Activated gamma-delta T cell (primary cell): ENCODE results near the gene PRDM16.
"Not testable (repeated sequence)": the region's sequence is repeated elsewhere in the genome, so short reads cannot be mapped to it uniquely, and the experiment has no call there.

Experiments used
- DNase-seq: peaks from one replicate; lab custom pipeline; 2025; lab: John Stamatoyannopoulos, UW

Gene PRDM16

DNA sequence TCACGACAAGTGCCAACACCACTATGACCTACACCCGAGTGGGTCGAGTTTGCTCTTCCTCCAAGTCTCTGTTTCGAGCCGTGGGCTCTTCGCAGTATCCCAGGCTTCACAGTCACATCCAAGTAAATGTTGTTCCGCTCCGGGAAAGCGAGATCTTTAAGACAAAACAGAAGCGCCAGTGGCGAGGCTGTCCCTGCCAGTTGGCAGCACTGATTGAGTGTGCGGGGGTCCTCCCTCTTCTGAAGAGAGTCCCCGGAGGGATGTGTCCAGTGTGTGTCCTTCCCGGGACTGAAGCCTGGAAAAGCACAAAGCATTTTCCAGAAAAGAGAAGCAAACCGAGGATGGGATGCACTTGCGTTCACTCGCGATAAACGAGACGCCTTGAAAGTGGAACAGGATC, 158.9 kb downstream of the PRDM16 start:
- no peak for DNase-seq

DNA sequence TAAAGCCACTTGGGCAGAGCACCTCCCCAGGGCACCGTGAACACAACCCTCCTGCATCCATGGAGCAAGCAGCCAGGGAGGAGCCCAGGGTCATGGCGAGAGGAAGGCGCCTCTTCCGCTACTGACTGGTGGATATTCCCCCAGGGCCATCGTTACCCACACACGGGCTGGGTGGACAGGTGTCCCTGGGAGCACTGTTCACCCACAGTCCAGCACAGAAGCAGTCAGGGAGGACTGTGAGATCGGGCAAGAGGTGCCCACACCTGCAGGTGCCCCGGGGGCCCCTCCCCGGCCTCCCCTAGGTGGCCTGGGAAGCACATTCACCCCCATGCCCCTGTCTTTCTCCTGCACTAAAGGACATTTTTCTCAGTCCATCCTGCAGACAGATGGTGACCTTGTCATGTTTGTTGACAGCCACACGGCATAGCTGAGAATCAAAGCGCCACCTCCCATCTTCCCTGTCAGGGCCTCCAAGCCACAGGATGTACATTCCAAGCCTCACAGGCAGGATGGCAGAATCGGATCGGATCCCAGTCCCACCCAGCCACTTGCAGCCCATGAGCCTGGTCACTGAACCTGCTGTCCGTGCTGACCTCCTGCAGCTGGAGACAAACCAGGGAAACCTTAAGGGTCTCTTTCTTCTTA, 160.2 kb downstream of the PRDM16 start:
- no peak for DNase-seq

DNA sequence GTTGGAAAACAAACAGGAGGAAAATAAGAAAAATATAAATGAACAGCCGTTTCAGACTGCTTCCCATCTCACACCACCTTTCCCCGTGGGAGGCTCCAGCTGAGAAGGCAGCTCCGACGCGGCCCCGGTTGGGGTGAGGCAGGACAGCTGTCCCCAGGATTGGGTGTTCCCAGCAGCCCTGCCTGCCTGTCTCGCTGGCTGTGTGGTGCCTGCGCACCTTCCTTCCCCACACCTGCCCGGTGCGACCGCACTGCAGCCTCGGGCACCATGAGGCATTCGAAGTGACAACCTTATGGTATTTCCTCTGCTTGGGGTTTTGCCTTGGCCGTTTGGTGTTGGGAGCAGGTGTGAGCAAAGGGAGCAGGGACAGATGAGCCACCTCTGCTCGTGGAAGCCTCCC, 161.6 kb downstream of the PRDM16 start:
- no peak for DNase-seq

DNA sequence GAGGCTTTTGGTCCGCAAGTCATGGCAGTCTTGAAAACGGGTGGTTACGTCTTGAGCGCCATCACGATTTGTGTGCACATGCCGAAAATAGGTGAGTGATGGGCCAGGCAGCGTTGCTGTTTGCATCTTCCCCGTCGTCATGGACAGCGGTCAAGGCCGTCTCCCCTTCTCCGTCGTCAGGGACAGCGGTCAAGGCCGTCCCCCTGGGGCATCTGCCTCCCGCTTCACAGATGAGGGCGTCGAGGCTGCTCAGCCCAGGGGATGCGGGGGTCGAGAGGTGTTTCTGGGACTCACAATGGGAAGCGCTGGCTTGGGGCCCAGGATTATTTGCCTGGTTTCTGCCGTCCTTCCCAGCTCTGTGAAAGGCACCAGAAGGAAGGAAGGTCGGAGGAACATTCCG, 162.2 kb downstream of the PRDM16 start:
- DNase-seq: no peak

DNA sequence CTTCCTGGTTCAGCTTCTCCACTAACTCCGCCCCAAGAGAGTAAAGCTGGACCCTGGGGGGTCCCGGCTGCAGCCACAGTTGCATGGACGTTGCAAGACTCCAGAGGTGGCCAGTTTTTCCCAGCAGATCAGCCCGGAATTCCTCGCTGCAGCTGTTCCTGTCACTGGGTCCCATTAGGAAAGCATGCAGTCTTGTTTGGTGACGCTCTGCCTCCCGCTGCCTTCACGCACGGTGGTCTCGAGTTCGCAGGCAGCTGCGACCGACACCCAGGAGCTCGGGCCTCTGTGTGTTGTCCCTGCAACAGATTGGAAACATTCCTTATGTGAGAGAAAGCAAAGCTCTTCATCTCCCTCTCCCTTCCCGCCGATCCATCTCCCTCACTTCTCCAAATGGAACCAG, 162.8 kb downstream of the PRDM16 start:
- DNase-seq: no peak

DNA sequence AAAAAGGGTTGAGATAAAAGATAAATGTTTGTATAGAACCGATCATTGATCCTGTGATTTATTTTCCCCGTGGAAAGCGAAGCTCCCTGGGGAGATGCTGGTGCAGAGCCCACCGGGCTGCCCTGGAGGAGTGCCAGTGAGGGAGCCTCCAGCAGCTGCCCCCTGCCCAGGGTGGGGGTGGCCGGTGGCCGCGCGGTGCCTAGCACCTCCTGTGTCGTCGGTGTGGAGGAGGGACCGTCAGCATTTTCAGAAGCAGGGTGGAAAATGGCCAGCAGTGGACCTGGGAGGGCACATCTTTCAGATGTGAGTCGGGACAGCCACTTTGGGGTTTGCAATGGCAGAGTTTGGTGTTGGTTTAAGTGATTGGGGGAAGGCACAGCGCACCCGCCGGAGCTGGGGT, 164.0 kb downstream of the PRDM16 start:
- DNase-seq: no peak

DNA sequence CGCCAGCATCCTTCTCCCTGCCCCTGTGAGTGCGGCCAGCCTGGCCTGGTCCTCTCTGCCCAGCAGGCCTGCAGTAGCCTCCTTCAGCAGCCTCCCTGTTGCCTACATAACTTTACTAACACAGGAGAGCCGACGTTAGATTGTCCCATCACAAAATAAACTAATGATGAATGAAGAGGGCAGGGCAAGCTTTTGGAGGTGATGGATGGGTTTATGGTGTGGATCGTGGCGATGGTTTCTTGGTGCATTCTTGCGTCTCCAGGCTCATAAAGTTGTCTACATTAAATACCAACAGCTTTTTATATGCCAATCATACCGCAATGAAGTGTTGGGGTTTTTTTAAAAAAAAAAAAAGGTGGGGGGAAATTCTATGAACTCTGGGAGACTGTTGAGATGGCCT, 164.5 kb downstream of the PRDM16 start:
- DNase-seq: no peak

DNA sequence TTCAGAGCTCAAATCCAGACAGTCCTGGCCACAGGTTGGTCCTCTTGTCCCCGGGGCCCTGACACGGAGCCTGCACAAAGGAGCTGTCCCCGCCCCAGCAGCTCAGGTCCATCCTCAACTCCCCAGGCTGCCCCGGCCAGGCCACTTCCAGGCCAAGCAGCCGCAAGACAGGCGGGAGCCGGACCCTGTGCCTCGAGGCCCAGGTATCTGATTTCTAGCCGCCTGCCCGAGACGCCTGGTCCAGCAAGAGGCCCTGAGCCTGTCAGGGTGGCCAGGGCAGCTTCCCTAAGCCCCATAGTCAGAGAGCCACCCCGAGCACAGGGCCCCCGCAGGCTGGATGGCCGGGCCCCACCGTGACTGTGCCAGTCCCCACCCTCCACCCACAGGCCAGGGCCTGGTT, 165.3 kb downstream of the PRDM16 start:
- no peak for DNase-seq

DNA sequence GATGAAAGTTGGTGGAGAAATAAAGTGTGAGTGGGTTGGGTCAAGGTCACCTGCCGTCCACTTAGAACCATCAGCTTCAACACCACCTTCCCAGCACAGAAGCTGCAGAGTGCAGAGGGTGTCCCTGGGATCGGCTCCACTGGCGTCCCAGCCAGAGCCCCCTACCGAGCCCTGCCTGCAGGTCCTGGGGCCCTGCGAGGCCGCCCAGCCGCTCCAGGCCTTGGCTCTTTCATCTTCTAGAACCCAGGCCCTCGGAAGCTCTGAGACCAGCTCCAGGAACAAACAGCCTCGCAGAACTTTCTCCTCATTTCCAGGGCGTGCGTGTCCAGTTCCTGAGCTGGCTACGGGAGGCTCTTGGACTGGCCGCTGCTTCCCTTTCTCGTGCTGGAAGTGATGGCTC, 166.0 kb downstream of the PRDM16 start:
- DNase-seq: no peak

DNA sequence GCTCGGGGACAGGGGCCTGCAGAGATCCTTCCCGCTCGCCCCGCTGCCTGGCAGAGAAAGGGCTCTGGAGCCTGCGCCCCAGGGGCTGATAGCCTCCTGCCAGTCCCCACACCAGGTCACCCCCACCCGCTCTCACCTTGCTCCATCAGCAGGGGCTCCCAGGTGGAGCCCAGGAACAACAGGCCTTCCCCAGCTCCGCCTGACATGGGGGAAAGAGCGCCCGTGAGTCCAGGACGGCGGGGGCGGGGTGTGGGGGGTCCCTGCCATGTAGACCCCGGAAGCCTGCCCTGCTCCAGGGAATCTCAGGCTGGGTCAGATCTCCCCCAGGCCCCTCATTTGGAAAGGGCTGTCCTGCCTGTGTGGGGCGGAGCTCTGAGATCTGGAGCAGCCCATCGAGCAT, 166.5 kb downstream of the PRDM16 start:
- no peak for DNase-seq

DNA sequence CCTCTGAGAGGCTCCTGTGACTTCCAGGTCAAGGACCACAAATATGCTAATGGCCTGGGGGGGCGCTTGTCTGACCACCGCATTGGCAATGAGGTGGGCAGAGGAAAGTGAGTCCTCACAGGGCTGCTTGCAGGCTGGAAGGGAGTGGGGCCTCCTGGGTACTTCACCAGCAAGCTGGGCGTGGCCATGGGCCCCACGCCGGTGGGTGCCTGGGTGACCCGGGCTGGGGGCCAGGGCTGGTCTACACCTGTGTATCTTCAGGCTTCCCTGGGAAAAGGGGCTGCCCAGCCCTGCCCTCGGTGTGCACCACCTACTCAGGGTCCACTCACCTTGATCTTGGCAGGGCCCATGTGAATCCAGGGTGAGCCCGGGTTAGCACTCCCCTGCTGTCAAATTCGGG, 167.4 kb downstream of the PRDM16 start:
- no peak for DNase-seq

DNA sequence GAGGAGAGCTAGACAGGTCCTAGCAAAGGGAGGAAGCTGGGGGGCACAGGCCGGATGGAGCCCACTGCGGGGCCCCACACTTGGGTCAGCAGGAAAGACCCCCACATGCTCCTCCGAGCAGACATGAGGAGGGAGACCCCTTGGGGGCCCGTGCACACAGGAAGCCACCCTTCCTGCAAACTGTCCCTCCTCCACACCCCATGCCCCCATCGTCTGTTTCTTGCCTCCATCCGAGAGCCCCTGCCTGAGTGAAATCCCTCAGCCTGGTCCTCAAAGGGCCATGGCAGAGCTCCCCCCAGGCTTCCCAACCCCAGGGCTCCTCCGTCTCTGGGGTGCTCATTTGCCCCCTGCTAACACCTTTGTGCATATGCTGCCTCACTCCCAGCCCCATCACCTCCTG, 168.0 kb downstream of the PRDM16 start:
- DNase-seq: no peak

DNA sequence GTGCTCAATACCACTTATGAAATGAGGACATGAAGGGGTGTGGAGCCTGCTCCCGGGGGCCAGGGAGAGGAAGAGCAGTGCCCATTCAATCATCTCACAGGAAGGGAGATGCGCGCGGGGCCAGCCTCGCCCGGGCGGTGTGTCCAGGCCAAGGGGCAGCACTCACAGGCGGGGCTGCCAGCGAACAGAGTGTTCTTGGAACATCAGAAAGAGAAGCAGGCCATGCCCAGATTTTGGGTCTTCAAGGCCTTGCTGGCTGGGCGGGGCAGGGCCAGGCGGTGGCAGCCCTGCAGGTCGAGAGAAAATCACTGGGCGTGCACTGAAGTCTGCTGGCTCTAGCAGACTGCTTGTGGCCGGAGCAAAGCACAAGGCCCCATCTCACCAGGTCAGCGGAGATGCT, 168.6 kb downstream of the PRDM16 start:
- no peak for DNase-seq

DNA sequence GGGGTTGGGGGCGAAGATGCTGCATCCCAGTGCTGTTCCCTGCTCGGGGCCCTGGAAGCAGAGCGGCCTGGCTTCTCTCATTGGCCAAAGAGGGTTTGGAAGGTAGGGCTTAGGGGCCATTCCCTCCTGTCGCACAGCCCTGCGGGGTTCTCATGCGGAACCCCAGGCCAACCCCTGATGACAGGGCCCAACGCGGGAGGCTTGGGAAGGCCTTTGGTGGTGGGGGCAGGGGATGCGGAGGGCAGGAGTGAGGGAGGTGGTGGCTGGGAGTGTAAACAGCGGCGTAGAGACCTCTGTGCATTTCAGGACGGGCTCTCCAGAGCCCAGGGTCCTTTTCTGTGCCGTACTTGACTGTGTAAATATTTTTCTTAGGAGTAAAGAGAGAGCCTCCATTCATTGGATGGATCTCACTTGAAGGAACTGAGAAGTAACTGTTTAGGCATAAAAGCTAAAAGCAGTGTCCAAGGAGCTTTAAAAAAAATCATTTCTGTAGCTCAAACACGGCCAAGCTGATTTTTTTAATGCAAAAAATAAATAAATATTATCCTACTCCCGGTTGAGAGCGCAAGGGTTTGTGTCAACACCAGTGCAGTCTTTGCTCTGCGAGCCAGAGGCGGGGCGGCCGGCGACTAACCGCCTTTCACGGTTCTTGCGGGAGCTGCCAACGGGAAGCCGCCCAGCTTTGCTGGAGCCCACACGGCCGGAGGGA, 169.1 kb downstream of the PRDM16 start:
- no peak for DNase-seq

DNA sequence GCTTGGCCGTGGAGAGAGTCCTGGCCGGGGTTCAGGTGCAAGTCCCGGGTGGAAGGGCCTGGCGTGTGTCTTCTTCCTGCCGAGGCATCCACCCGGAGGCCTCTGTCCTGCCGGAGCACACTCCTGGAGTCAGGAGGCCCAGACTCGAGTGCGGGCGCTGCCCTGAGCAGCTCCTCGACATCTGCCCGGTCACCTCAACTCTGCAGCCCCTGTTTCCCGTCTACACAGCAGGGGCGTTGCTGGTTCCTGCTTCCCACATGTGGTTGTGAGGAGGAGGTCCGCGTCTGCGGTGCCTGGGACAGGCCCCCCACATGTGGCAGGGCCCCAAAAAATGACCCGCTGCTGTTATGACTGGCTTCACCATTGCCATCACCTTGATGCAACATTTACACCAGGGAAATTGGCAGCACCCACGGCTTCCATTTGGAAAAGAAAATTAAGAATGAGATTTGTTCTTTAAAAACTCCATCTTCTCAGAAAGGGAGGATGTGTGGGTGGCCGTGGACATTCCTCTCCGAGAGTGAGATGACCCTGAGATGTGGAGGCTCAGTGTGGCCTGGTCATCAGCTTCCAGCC, 169.8 kb downstream of the PRDM16 start:
- DNase-seq: no peak

DNA sequence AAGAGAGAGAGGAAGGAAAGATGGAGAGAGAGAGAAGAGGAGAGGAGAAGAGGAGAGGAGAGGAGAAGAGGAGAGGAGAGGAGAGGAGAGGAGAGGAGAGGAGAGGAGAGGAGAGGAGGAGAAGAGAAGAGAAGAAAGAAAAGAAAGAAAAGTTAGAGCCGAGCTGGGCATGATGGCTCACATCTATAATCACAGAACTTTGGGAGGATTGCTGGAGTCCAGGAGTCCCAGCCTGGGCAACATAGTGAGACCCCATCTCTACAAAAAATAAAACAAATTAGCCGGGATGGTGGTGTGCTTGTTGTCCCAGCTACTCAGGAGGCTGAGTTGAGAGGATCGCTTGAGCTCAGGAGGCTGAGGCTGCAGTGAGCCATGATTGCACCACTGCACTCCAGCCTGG, 171.0 kb downstream of the PRDM16 start:
- DNase-seq: not testable (repeated sequence)

DNA sequence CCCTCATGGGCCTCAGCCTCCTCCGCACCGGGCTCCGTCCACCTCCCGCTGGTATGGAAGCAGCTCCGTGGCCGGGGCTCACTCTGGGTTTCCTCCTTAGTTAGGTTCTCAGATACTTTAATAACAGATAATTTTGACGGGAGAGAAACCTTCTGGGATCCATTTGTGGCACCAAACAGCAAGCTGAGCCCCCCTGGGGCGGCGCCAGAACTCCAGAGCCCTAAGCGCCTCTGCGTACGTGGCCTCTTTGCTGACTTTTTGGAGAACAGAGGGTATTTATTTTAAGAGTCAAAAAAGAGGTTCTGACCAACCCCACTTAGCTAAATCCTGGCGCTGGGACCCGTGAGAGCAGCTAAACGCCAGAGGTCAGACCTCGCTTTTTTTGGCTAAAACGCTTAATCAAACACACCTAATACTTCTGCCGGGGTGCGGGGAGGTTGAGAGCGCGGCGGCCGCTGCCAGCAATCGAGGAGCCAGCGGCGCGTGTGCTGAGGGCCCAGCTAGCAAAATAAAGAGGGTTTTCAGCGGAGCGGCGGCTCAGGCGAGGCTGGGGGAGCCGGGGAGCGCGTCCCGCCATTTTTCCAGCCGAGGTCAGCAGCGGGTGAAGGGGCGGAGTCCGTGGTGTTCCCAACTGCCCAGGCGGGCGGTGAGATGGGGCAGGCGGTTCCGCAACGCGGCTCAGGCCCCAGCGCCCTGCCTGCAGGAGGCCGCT, 171.7 kb downstream of the PRDM16 start:
- DNase-seq: no peak

DNA sequence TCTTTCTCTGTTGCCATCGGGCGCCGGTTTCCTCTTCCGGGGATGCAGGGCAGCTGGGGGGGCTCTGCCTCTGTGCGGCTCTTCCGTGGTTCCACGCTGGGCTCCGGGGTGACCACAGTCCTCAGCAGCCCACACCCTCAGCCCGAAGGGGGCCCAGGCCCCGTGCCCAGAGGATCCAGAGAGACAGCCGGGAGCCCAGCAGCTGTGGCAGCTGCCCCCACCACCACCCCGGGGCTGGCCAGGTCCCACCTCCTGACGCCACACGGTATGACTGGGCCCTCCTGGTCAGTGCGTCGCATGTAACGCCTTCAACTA, 172.2 kb downstream of the PRDM16 start:
- no peak for DNase-seq

DNA sequence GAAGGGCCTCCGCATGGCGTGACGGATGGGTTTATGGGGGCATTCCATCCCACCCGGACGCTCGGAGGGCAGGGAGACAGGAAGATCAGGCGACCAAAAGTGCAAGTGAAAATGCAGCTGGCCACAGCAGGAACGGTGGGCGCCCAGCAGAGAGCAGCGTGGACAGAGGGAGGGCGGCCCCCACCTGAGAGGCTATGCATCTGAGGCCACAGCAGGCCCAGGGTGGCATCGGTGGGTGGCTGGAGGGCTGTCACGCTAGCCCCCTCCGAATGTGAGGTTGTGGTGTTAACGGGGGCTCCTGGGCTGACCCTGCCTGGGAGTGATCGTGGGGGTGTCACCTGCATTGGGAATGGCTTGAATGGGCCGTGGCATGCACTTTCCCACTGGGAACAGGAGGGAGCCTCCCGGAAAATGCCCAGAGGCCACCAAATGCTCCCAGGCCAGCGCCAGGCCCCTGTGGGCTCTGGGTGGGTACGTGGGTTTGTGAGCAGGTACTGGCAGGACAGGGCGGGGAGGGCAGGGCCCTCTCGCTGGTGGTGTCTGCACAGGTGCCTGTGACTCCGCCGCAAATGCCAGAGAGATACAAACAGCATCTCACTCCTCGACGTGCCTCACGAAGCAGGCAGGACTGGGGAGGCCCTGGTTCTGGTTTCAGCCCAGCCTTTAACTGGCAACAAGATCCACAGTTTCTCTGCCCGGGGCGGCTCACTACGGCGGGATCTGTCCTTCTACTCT, 172.8 kb downstream of the PRDM16 start:
- no peak for DNase-seq

DNA sequence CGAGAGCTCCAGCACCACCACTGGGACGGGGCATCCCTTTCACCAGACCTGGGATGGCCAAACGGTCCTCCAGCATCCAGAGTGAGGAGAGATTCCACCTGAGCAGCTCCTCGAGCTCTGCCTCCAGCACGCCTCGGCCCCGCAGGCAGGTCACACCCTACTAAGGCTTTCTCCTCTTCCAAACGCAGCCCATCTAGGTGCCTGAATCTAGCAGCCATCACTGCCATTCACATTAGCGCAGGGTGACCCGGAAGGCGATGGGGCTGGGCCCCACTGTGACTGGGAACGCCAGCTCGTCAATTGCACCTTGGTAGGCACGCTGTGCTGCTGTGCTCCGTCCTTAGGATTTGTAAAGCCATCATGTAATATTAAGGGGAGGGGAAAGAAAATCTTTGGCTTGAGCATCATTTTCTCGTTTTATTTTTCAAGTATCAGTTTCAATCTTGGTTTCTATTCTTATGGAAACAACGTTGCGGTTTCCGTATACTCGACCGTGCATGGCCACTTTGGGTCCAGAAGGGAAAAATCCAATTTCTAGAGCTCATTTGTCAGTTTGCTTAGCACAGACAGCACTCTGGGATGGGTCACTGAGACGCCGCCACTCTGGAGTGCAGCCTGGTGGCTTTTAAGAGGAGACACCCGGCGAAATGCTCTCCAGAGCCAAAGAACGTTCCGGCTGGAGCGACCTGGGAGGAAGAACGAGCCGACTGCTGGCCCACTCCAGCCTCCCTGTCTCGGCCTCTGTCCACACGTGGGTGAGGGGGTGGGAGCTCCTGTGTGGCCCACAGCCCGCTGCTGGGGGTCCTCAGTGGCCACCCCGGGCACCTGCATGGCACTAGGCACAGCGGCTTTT, 173.6 kb downstream of the PRDM16 start:
- no peak for DNase-seq

DNA sequence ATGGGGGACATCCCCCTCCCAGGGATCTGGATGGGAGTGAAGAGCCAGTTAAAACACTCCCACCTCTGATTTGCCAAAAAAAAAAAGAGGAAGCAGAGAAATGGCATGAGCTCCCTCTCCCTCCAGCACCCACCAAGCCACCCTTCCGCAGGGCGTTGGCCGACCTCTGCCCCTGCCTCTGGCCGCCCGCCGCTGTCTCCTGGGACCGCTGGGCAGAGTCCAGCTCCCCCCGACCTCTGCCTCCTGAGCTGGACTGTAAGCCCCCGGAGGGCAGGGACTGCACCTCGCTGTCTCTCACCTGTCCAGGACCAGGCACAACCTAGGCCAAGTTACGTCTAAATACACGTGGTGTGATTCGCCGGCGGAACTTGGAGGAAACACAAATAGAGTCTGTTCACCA, 174.3 kb downstream of the PRDM16 start:
- DNase-seq: no peak
